ENCODE results near the gene PTGR1.

Gene PTGR1

DNA sequence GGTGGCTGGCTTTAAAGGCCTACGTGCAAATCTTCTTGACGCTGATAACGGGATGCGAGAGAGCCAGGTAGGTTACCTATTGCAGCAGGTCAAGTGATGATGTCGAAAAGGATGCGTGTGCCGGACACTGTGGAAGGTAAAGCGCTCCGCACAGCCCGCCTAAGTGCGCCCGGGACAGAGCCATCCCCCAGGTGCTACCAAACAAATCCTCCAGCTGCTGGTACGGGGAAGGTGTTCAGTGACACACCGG, 31.4 kb upstream of the PTGR1 start:
- peaks cover 6% of the 10 kb centered on the region for H3K36me3 ChIP-seq (replicated peaks; ENCODE audit: low read depth, low read length)
- peaks cover 34% of the 10 kb centered on the region for H4K20me1 ChIP-seq (ENCODE audit: insufficient read depth, low read length)
- H3K79me2 ChIP-seq (ENCODE audit: low read length), result peaks cover 47% of the 10 kb centered on the region
- H3K9me3 ChIP-seq (ENCODE audit: insufficient read depth, low read length), result no peaks in the 10 kb centered on the region
- peak overlapping the region; percentile 94 for H3K4me3 ChIP-seq (ENCODE audit: low read length)
- H3K4me2 ChIP-seq (ENCODE audit: low read length), result peak overlapping the region; percentile 72
- peak overlapping the region; percentile 33 for H3K27ac ChIP-seq (ENCODE audit: low read length)
- H2AFZ ChIP-seq (ENCODE audit: low read depth, low read length), result peak overlapping the region; percentile 85
- peak overlapping the region; percentile 57 for H3K9ac ChIP-seq (ENCODE audit: low read length)
- TF ChIP-seq EZH2phosphoT487 (IDR thresholded peaks at IDR 0.05; ENCODE audit: low read depth), result no peak
- no peak for TF ChIP-seq CTCF (IDR thresholded peaks at IDR 0.05; ENCODE audit: low read depth, low read length)
- H3K27me3 ChIP-seq (ENCODE audit: low read depth, low read length), result no peaks in the 10 kb centered on the region
- peaks cover 11% of the 10 kb centered on the region for H3K4me1 ChIP-seq (ENCODE audit: low read length)

DNA sequence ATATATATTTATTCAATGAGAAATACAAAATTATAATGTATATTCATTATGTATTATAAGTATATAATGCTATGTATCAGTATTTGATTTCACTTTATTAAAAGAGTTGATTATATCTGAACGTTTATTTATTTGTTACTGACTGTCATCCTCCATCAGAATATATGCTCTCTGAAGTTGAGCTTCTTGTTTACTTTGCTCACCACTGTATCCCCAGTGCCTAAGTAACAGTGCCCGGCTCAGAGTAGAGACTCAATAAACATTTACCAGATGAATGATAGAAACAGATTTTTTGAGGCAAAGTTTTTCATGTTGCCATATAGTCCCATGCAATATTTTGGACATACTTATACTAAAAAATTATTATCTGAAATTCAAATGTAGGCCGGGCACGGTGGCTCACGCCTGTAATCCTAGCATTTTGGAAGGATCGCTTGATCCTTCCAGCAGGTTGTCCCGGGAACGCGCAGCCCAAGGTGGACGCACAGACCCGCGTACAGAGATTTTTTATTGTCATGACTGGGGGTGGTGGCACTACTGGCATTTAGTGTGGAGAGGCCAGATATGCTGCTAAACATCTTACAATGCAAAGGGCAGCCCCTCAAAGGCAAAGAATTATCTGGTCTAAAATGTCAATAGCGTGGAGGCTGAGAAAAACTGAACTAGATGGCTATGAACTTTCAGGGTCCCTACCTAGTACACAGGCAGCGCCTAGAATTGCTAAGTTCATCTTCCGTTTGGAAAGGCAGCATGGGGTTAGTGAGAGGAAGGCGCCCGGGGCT, 30.9 kb upstream of the PTGR1 start:
- peak overlapping the region; percentile 72 for H3K4me2 ChIP-seq (ENCODE audit: low read length)
- H2AFZ ChIP-seq (ENCODE audit: low read depth, low read length), result peak overlapping the region; percentile 85
- H3K27me3 ChIP-seq (ENCODE audit: low read depth, low read length), result no peaks in the 10 kb centered on the region
- no peak for TF ChIP-seq CTCF (IDR thresholded peaks at IDR 0.05; ENCODE audit: low read depth, low read length)
- TF ChIP-seq EZH2phosphoT487 (IDR thresholded peaks at IDR 0.05; ENCODE audit: low read depth), result no peak
- peak overlapping the region; percentile 33 for H3K27ac ChIP-seq (ENCODE audit: low read length)
- peak overlapping the region; percentile 94 for H3K4me3 ChIP-seq (ENCODE audit: low read length)
- H4K20me1 ChIP-seq (ENCODE audit: insufficient read depth, low read length), result peaks cover 29% of the 10 kb centered on the region
- H3K4me1 ChIP-seq (ENCODE audit: low read length), result peaks cover 11% of the 10 kb centered on the region
- H3K9me3 ChIP-seq (ENCODE audit: insufficient read depth, low read length), result no peaks in the 10 kb centered on the region
- peak overlapping the region; percentile 57 for H3K9ac ChIP-seq (ENCODE audit: low read length)
- H3K36me3 ChIP-seq (replicated peaks; ENCODE audit: low read depth, low read length), result peaks cover 6% of the 10 kb centered on the region
- H3K79me2 ChIP-seq (ENCODE audit: low read length), result peaks cover 42% of the 10 kb centered on the region

DNA sequence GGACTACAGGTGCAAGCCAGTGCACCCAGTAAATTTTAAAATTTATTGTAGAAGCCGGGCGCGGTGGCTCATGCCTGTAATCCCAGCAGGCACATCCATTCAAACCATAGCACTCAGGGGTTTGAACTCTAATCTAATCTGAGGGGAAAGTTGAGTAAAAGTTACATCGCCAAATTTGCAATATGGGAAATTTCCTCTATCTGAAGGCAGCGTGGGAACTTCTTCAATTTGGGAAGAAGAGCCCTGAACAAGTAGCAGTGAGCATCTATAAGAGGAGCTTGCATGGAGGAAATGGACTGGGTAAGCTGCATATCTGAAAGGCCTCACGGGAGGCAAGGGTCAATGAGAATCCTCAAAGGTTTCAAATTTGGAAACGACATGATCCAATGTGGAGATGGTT, 29.0 kb upstream of the PTGR1 start:
- no peaks in the 10 kb centered on the region for H3K27me3 ChIP-seq (ENCODE audit: low read depth, low read length)
- H3K79me2 ChIP-seq (ENCODE audit: low read length), result peaks cover 22% of the 10 kb centered on the region
- H3K9me3 ChIP-seq (ENCODE audit: insufficient read depth, low read length), result no peaks in the 10 kb centered on the region
- H4K20me1 ChIP-seq (ENCODE audit: insufficient read depth, low read length), result peaks cover 12% of the 10 kb centered on the region
- TF ChIP-seq CTCF (IDR thresholded peaks at IDR 0.05; ENCODE audit: low read depth, low read length) (no peak), EZH2phosphoT487 (IDR thresholded peaks at IDR 0.05; ENCODE audit: low read depth) (no peak)
- H3K27ac ChIP-seq (ENCODE audit: low read length), result no peak overlapping the region
- H3K4me3 ChIP-seq (ENCODE audit: low read length), result no peak overlapping the region
- no peak overlapping the region for H2AFZ ChIP-seq (ENCODE audit: low read depth, low read length)
- no peak overlapping the region for H3K4me2 ChIP-seq (ENCODE audit: low read length)
- H3K36me3 ChIP-seq (replicated peaks; ENCODE audit: low read depth, low read length), result no peaks in the 10 kb centered on the region
- no peak overlapping the region for H3K9ac ChIP-seq (ENCODE audit: low read length)
- peaks cover 11% of the 10 kb centered on the region for H3K4me1 ChIP-seq (ENCODE audit: low read length)

DNA sequence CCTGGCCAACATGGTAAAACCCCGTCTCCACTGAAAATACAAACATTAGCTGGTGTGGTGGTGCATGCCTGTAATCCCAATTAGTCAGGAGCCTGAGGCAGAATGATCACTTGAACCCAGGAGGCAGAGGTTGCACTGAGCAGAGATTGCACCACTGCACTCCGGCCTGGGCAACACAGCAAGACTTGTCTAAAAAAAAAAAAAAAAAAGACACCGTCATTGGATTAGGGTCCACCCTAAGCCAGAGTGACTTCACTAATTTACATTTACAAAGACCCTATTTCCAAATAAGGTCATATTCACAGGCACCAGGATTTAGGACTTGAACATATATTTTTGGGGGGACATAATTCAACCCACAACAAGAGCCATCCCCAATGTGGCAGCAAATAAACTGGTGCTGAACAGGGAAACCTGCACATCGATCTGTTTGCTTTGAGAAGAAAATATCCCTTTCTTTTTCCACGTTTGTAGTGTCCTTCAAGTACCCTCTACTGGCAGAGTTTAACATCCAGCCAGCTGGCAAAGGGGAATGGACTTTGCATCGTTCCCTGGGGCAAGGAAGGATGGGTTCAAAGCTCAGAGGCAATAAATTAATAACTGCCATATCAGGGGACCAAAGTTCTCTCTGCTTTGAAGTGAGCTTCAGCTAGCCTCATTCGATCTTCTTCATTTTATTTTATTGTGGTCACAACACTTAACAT, 28.0 kb upstream of the PTGR1 start:
- no peak overlapping the region for H3K27ac ChIP-seq (ENCODE audit: low read length)
- no peak for TF ChIP-seq EZH2phosphoT487 (IDR thresholded peaks at IDR 0.05; ENCODE audit: low read depth)
- TF ChIP-seq CTCF (IDR thresholded peaks at IDR 0.05; ENCODE audit: low read depth, low read length), result no peak
- H3K36me3 ChIP-seq (replicated peaks; ENCODE audit: low read depth, low read length), result no peaks in the 10 kb centered on the region
- H3K4me1 ChIP-seq (ENCODE audit: low read length), result peaks cover 6% of the 10 kb centered on the region
- H3K9me3 ChIP-seq (ENCODE audit: insufficient read depth, low read length), result no peaks in the 10 kb centered on the region
- no peak overlapping the region for H3K4me2 ChIP-seq (ENCODE audit: low read length)
- no peak overlapping the region for H3K4me3 ChIP-seq (ENCODE audit: low read length)
- peaks cover 12% of the 10 kb centered on the region for H3K79me2 ChIP-seq (ENCODE audit: low read length)
- no peaks in the 10 kb centered on the region for H3K27me3 ChIP-seq (ENCODE audit: low read depth, low read length)
- H3K9ac ChIP-seq (ENCODE audit: low read length), result no peak overlapping the region
- peaks cover 4% of the 10 kb centered on the region; the same call in 1 of the 2 replicates for H4K20me1 ChIP-seq (ENCODE audit: insufficient read depth, low read length)
- H2AFZ ChIP-seq (ENCODE audit: low read depth, low read length), result no peak overlapping the region

Data from OCI-LY3 (cell line).